ENCODE data around the gene FAM117A. TPM values are rescaled to one million over a fixed set of nuclear protein-coding genes. Genes with fewer than 3 reads are reported as not detected.

FAM117A gene
- polyA plus RNA-seq, 2 of the 4 experiments (the other 2 are of a cell fraction): 1.8 TPM

GRCh38 chr17:49731435-49731831 is 32.5 kb downstream of the FAM117A start:
- FAIRE-seq (no peak), DNase-seq (ENCODE audit: low read depth in 1 of 2, low spot score in 1 of 2) (no peak), ATAC-seq (no peak)
- Histone ChIP-seq H3K4me2 (no peak overlapping the region), H3K4me3 (no peak overlapping the region), H3K9me3 (no peaks in the 10 kb centered on the region), H3K27ac (no peak overlapping the region), H3K4me1 (no peaks in the 10 kb centered on the region)
- TF ChIP-seq EP300 (IDR thresholded peaks at IDR 0.05): no peak
- no peak for TF ChIP-seq CHD2 (IDR thresholded peaks at IDR 0.05; ENCODE audit: low read length, partially characterized antibody)
- no peak for TF ChIP-seq FOXS1 (CRISPR knock-in tag; IDR thresholded peaks at IDR 0.05)
- no peak for TF ChIP-seq PBX3 (IDR thresholded peaks at IDR 0.05)
- WGBS (ENCODE audit: missing lambda C conversion rate): 79% methylated on average over 4 of the region's 4 CpGs
- ChIA-PET CTCF (interaction anchor here (0.7 to 31.1 kb wide), 10 partner anchors 10 to 175 kb away, joined by 3 to 481 read pairs (median 4); partner anchors contain the start of gene SLC35B1), POLR2A (no interaction called here)

GRCh38 chr17:49730785-49731434 is 33.0 kb downstream of the FAM117A start:
- TF ChIP-seq ATOH8 (CRISPR knock-in tag; IDR thresholded peaks at IDR 0.05; ENCODE audit: low read depth) (no peak), CBX8 (IDR thresholded peaks at IDR 0.05) (no peak), RNF2 (IDR thresholded peaks at IDR 0.05; ENCODE audit: borderline replicate concordance, low read depth) (no peak), HOXB5 (CRISPR knock-in tag; IDR thresholded peaks at IDR 0.05) (no peak), SREBF2 (IDR thresholded peaks at IDR 0.05) (no peak), HMGXB4 (CRISPR knock-in tag; IDR thresholded peaks at IDR 0.05; ENCODE audit: borderline replicate concordance) (no peak), POLR2A (IDR thresholded peaks at IDR 0.05; ENCODE audit: low read length) (no peak), KDM1A (IDR thresholded peaks at IDR 0.05; ENCODE audit: low read depth) (no peak), FOSB (CRISPR knock-in tag; IDR thresholded peaks at IDR 0.05) (no peak), HES2 (IDR thresholded peaks at IDR 0.05) (no peak), BCL3 (IDR thresholded peaks at IDR 0.05) (no peak), PHF8 (IDR thresholded peaks at IDR 0.05; ENCODE audit: borderline replicate concordance, low read depth) (no peak), HOXA7 (CRISPR knock-in tag; IDR thresholded peaks at IDR 0.05) (no peak), ZSCAN20 (CRISPR knock-in tag; IDR thresholded peaks at IDR 0.05) (no peak), ESRRA (IDR thresholded peaks at IDR 0.05; ENCODE audit: borderline replicate concordance, low read length) (no peak)
- ATAC-seq (no peak; a peak in 1 of 6 replicates), DNase-seq (ENCODE audit: low read depth in 1 of 2, low spot score in 1 of 2) (no peak), FAIRE-seq (no peak)
- no peak overlapping the region for H3K4me3 ChIP-seq
- no peaks in the 10 kb centered on the region for H3K9me3 ChIP-seq
- POLR2A ChIA-PET: no interaction called here
- no peaks in the 10 kb centered on the region for H3K4me1 ChIP-seq
- no peak overlapping the region for H3K4me2 ChIP-seq
- no peak overlapping the region for H3K27ac ChIP-seq
- CTCF ChIA-PET: interaction anchor here (0.7 to 31.1 kb wide), 9 partner anchors 11 to 174 kb away, joined by 3 to 481 read pairs (median 4); partner anchors contain the start of gene SLC35B1
- WGBS (ENCODE audit: missing lambda C conversion rate): 65% methylated on average over 5 of the region's 5 CpGs
